ENCODE data around the gene APOE.
"Not testable (repeated sequence)": the region's sequence is repeated elsewhere in the genome, so short reads cannot be mapped to it uniquely, and the experiment has no call there.

The APOE gene

DNA sequence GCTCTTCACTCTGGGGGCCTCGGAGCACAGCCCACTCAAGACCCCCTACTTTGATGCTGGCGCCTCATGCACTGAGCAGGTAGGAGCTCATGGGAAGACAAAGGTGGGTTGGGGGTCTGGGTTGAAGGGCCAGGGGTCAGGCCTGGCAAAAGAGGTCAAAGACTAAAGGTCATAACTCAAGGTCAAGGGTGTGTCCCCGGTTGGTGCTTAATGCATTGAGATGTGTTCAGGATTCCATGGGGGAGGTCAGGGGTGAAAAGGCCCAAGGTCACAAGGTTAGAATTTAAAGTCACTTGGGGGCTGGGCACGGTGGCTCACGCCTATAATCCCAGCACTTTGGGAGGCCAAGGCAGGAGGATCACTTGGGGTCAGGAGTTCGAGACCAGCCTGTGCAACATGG, 19.5 kb upstream of the APOE start:
- DNase-seq, result no peak

DNA sequence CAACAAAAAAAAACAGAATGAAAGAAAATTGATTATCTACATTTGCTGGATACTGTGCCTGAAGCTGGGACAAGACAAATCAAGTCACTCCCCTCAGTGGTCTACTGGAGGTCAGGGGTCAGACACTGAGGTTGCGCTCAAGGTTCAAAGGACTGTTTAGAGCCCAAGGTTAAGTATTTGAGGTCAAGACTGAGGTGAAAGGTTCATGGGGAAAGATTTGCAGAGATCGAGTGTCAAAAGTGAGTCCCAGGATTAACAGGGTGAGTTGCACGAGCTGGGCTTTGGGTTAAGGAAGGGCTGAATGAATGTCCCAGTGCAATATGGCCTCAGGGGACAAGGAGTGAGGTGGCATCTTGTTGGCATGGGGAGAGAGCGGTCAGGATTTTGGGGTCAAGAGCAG, 17.9 kb upstream of the APOE start:
- no peak for DNase-seq

DNA sequence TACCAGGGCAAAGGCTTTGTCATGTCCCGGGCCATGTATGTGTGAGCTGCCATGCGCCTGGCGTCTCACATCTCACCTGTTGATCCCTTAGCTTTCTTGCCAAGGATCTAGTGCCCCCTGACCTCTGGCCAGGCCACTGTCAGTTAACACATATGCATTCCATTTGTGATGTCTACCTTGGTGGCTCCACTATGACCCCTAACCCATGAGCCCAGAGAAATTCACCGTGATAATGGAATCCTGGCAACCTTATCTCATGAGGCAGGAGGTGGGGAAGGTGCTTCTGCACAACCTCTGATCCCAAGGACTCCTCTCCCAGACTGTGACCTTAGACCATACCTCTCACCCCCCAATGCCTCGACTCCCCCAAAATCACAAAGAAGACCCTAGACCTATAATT, 17.3 kb upstream of the APOE start:
- not testable (repeated sequence) for DNase-seq

DNA sequence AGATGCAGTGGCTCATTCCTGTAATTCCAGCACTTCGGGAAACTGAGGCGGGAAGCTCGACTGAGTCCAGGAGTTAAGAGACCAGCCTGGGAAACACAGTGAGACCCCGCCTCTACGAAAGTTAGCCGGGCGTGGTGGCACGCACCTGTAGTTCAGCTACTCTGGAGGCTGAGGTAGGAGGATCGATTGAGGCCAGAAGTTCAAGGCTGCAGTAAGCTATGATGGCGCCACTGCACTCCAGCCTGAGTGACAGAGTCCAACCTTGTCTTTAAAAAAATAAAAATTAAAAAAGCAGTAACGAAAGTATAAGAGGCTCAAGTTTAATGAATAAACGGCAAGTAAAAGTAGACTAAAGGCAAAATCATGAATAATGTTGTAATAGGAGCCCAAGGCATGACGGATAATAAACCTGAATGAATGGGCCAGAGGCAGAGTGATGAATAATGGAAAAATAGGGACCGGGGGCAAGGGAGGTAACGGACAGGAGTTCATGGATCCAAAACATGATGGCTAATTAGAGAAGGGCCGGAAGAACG, 15.7 kb upstream of the APOE start:
- no peak for DNase-seq

DNA sequence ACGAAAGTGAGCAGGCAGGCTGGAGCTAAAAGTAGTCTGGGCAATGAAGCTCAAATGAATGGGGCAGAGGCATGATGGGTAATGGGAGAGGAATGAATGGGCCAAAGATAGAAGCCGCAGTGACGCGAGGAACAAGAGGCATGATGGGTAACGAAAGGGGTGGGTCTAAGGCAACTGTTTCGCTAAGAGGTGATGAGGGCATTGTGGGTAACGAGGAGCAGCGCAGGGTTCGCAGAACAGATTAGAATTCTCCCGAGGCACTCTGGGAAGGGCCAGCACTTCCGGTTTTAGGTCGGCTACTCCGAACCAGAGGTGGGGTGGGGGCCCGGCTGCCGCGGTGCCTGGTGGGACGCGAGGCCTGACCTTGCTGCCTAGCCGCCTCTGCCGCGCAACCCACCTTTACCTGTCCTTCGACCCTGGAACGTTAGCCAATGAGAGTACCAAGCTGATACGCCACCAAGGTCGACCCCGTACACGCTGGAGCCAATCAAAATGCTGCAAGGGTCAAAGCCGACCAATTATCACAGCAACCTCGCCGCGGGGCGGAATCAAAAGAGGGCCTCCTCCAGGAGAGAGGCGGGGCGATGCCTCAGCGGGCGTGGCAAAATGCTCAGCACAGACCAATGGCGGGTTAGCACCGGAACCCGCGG, 15.1 kb upstream of the APOE start:
- DNase-seq, result peak in 3 of 5 experiments; percentile 100

DNA sequence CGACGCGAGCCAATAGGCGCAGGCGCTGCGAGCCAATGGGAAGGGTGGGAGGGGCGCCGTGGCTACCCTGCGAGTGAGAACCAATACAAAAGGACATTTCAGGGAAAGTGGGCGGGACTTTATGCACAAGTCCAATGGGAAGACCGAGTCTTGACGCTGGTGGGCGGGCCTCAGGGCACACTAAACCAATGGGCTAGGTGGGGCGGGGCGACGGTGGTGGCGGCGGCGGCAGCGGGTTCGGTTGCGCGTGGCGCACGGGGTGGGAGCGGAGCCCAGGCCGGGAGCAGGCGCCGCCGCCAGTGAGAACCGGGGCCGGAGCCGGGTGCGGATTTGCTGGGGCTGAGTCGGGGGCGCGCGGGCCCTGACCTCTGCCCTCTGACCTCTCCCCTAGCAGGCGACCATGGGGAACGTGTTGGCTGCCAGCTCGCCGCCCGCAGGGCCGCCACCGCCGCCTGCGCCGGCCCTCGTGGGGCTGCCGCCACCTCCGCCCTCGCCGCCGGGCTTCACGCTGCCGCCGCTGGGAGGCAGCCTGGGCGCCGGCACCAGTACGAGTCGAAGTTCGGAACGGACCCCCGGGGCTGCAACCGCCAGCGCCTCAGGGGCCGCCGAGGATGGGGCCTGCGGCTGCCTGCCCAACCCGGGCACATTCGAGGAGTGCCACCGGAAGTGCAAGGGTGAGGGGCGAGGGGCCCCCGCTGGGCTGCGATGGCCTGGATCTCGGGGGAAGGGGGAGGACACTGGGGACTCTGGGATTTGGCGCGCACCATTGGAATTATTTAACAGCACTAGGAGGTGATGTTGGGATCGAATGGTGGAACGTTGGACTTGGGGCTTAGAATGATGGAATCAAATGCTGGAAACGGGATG, 14.3 kb upstream of the APOE start, which contains the start of gene TOMM40:
Gene TOMM40, plus strand, starts transcription at position 239 of the 867 bp plus-strand sequence. Its CDS starts 162 bp downstream, at position 401.
- DNase-seq, result peak in 3 of 5 experiments; percentile 36 to 100 (median 99)

DNA sequence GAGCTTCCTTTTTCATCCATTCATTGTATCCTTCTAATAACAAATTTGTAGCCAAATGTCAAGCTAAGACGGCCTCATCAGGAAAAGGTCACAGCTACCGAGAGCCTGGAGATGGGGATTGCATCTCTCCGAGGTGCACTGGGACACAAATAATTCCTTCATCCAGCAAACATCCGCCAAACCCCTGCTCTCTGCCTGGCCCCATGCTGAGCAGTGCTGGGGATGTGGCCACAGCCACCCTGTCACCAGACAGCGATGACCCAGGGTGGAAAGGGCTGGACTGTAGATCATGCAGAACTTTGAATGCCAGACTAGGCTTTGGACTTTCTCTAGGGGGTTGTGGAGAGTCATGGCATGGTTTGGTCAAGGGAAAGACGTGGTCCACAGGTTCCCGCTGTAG, 12.7 kb upstream of the APOE start:
- DNase-seq, result no peak

DNA sequence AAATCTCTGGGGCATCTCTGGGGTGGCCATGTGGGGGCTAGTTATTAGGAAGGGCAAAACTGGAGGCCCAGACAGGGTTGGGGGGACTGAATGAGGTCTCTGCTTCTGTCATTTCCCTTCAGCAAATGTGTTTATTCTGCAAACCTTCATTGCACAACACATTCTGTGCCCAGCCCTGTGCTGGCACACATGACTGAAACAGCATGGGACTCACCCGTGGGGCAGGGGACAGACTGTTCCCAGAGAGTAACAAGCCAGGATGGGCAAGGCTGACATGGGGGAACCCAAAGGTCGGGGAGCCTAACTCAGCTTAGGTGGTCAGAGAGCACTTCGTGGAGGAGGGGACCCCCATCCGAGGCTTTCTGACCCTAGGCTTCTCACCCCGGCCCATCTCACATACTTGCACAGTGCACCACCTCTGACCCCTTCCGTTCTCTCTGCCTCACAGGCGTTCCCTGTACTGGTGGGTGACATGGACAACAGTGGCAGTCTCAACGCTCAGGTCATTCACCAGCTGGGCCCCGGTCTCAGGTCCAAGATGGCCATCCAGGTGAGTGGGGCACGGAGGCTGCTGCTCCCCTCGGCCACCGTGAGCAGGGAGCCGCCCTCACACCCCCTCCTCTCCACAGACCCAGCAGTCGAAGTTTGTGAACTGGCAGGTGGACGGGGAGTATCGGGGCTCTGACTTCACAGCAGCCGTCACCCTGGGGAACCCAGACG, 12.1 kb upstream of the APOE start:
- no peak for DNase-seq

DNA sequence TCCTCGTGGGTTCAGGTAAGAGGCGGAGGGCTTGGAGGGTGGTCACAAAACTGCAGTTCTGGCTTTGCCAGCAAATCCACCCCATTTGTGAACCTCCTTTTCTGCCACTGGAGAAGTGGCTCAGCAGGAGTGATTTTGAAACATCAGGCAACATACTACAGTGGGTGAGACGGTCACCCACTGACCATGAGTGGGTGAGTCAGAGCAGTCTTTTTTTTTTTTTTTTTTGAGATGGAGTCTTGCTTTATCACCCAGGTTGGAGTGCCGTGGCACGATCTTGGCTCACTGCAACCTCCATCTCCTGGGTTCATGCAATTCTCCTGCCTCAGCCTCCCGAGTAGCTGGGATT, 11.6 kb upstream of the APOE start:
- DNase-seq, result no peak

DNA sequence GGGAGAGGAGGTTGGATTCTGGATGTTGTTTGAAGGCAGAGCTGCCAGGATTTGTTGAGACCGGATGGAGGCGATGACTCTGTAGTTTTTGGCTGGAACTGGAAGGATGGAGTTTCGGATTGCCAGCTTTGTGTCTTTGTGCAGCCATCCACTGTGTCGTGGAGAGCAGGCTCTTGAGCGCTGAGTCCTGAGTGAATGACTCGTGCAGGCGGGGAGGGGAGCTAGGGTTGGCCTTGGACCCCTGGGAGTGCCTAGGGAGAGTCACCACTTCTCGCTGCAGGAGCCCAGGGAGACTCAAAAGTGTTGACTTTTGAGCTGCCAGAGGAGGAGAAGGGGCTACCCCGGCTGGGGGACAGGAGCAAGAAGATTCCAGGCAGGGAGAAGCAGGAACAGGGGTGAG, 10.7 kb upstream of the APOE start:
- no peak for DNase-seq

DNA sequence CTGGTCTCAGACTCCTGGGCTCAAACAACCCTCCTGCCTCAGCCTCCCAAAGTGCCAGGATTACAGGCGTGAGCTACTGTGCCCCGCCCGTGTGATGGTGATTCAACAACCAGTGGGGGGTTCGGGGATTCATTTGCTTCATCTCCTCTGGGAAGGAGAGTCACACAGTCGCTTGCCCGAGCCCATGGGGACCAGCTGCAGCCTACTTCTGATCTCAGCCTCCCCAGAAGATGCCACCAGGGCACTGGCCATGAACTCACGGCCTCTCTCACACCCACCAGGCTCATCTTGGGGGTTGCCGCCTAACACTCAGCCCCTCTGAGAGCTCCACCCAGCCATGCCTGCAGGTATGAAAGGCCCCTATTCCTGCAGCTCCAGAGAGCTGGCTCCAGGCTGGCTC, 7.8 kb upstream of the APOE start:
- no peak for DNase-seq

DNA sequence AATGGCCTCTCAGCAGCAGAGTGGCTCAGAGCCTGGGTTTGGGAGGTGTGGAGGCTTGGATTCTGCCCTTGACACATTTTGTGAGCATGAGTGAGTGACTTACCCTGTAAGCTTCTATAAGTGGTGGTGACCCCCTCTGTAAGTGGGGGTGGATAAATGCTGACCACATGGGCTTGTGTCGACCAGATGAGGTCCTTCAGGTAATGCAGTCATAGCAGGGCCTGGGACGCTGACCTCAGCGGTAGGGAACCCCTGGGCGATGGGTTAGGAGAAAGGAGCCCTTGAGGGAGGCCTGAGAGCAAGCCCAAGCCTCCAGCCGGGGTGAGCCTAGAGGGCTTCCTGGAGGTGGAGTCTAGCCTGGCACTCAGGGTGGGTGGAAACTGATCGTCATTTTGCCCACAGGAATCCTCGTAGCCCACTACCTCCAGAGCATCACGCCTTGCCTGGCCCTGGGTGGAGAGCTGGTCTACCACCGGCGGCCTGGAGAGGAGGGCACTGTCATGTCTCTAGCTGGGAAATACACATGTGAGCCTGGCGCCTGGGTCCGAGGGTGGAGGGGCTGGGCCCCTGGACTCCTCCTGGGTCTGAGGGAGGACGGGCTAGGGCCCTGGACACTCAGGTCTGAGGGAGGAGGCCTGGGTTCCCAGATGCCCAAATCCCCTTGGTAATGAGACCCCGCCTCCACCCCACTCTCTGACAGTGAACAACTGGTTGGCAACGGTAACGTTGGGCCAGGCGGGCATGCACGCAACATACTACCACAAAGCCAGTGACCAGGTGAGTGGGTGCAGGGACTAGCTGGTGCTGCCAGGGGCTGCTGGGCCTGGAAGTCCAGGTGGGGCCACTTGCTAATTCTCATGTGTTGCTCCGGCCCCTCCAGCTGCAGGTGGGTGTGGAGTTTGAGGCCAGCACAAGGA, 5.0 kb upstream of the APOE start:
- no peak for DNase-seq

DNA sequence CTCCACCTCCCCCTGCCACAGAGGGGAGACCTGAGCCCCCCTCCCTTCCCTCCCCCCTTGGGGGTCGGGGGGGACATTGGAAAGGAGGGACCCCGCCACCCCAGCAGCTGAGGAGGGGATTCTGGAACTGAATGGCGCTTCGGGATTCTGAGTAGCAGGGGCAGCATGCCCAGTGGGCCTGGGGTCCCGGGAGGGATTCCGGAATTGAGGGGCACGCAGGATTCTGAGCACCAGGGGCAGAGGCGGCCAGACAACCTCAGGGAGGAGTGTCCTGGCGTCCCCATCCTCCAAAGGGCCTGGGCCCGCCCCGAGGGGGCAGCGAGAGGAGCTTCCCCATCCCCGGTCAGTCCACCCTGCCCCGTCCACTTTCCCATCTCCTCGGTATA, 2.4 kb upstream of the APOE start:
- no peak for DNase-seq

DNA sequence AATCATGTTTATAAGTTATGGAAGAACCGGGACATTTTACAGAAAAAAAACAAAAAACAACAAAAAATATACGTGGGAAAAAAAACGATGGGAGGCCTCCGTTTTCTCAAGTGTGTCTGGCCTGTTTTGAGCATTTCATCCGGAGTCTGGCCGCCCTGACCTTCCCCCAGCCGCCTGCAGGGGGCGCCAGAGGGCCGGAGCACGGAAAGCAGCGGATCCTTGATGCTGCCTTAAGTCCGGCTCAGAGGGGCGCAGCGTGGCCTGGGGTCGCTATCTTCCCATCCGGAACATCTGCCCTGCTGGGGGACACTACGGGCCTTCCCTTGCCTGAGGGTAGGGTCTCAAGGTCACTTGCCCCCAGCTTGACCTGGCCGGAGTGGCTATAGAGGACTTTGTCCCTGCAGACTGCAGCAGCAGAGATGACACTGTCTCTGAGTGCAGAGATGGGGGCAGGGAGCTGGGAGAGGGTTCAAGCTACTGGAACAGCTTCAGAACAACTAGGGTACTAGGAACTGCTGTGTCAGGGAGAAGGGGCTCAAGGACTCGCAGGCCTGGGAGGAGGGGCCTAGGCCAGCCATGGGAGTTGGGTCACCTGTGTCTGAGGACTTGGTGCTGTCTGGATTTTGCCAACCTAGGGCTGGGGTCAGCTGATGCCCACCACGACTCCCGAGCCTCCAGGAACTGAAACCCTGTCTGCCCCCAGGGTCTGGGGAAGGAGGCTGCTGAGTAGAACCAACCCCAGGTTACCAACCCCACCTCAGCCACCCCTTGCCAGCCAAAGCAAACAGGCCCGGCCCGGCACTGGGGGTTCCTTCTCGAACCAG, 1.8 kb upstream of the APOE start:
- peak; percentile 38 to 68 (median 60) for DNase-seq

DNA sequence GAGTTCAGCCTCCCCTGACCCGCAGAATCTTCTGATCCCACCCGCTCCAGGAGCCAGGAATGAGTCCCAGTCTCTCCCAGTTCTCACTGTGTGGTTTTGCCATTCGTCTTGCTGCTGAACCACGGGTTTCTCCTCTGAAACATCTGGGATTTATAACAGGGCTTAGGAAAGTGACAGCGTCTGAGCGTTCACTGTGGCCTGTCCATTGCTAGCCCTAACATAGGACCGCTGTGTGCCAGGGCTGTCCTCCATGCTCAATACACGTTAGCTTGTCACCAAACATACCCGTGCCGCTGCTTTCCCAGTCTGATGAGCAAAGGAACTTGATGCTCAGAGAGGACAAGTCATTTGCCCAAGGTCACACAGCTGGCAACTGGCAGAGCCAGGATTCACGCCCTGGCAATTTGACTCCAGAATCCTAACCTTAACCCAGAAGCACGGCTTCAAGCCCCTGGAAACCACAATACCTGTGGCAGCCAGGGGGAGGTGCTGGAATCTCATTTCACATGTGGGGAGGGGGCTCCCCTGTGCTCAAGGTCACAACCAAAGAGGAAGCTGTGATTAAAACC, 1.1 kb upstream of the APOE start:
- DNase-seq, result no peak

DNA sequence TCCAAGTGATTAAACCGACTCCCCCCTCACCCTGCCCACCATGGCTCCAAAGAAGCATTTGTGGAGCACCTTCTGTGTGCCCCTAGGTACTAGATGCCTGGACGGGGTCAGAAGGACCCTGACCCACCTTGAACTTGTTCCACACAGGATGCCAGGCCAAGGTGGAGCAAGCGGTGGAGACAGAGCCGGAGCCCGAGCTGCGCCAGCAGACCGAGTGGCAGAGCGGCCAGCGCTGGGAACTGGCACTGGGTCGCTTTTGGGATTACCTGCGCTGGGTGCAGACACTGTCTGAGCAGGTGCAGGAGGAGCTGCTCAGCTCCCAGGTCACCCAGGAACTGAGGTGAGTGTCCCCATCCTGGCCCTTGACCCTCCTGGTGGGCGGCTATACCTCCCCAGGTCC, 2.0 kb downstream of the APOE start:
- DNase-seq, result no peak

DNA sequence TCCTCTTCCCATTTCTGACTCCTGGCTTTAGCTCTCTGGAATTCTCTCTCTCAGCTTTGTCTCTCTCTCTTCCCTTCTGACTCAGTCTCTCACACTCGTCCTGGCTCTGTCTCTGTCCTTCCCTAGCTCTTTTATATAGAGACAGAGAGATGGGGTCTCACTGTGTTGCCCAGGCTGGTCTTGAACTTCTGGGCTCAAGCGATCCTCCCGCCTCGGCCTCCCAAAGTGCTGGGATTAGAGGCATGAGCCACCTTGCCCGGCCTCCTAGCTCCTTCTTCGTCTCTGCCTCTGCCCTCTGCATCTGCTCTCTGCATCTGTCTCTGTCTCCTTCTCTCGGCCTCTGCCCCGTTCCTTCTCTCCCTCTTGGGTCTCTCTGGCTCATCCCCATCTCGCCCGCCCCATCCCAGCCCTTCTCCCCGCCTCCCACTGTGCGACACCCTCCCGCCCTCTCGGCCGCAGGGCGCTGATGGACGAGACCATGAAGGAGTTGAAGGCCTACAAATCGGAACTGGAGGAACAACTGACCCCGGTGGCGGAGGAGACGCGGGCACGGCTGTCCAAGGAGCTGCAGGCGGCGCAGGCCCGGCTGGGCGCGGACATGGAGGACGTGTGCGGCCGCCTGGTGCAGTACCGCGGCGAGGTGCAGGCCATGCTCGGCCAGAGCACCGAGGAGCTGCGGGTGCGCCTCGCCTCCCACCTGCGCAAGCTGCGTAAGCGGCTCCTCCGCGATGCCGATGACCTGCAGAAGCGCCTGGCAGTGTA, 2.7 kb downstream of the APOE start:
- DNase-seq, result no peak

DNA sequence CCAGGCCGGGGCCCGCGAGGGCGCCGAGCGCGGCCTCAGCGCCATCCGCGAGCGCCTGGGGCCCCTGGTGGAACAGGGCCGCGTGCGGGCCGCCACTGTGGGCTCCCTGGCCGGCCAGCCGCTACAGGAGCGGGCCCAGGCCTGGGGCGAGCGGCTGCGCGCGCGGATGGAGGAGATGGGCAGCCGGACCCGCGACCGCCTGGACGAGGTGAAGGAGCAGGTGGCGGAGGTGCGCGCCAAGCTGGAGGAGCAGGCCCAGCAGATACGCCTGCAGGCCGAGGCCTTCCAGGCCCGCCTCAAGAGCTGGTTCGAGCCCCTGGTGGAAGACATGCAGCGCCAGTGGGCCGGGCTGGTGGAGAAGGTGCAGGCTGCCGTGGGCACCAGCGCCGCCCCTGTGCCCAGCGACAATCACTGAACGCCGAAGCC, 3.3 kb downstream of the APOE start:
- DNase-seq, result no peak

DNA sequence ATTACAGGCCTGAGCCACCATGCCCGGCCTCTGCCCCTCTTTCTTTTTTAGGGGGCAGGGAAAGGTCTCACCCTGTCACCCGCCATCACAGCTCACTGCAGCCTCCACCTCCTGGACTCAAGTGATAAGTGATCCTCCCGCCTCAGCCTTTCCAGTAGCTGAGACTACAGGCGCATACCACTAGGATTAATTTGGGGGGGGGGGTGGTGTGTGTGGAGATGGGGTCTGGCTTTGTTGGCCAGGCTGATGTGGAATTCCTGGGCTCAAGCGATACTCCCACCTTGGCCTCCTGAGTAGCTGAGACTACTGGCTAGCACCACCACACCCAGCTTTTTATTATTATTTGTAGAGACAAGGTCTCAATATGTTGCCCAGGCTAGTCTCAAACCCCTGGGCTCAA, 4.2 kb downstream of the APOE start:
- no peak for DNase-seq

DNA sequence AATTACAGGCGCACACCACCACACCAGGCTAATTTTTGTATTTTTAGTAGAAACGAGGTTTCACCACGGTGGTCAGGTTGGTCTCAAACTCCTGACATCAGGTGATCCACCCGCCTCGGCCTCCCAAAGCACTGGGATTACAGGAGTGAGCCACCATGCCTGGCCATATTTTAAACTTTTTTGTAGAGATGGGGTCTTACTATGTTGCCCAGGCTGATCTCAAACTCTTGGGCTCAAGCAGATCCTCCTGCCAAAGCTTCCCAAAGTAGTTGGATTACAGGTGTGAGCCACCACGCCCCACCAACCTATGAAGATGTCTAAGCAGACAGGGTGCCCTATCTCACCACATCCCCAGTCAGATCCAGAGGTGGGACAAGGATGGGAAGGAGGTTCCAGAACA, 6.3 kb downstream of the APOE start:
- not testable (repeated sequence) for DNase-seq
